ENCODE data around the gene HOXC6. TPM values are rescaled to one million over a fixed set of nuclear protein-coding genes. Genes with fewer than 3 reads are reported as not detected.

HOXC6 gene
- total and polyA plus RNA-seq, 2 of the 13 experiments (the other 11 are each of a cell fraction or from before 2014, with no cell fraction given), result not detected

GRCh38 chr12:54000116-54001114, 27.8 kb upstream of the HOXC6 start, which contains the start of gene HOXC9:
Gene HOXC9, plus strand, starts transcription at chr12:54000161. Its CDS starts 28 bp downstream, at chr12:54000189.
- POLR2A ChIA-PET, result no interaction called here
- Histone ChIP-seq H3K36me3 (replicated peaks in 1 of 2; ENCODE audit: control insufficient read depth in 1 of 2, insufficient read depth in 2 of 2, low read length in 2 of 2) (no peaks in the 10 kb centered on the region), H3K9ac (ENCODE audit: insufficient read depth, low read depth, low read length) (peak within 1 kb of the TSS; percentile 40), H3K4me2 (ENCODE audit: low read depth, low read length) (peak within 1 kb of the TSS; percentile 80), H3K27ac (ENCODE audit: extremely low read length, insufficient read depth, low read length) (no peak within 1 kb of the TSS), H4K20me1 (ENCODE audit: insufficient read depth, low read length) (no peaks in the 10 kb centered on the region), H3K27me3 (ENCODE audit: control insufficient read depth in 1 of 2, insufficient read depth in 2 of 2, low read length in 2 of 2) (peaks cover 15 to 80% of the 10 kb centered on the region in 2 experiments), H3K79me2 (ENCODE audit: insufficient read depth, low read length) (no peaks in the 10 kb centered on the region), H3K4me3 (replicated peaks in 1 of 3; ENCODE audit: insufficient read depth in 1 of 3, low read depth in 2 of 3, low read length in 3 of 3) (peak within 1 kb of the TSS; percentile 56 to 66 (median 57)), H2AFZ (ENCODE audit: low read length) (peak within 1 kb of the TSS; percentile 60), H3K9me3 (ENCODE audit: low read length) (no peaks in the 10 kb centered on the region), H3K4me1 (ENCODE audit: insufficient read depth, low read length) (peaks cover 20% of the 10 kb centered on the region; the same call in 1 of the 2 replicates)
- WGBS (ENCODE audit: low lambda C conversion rate), result 21% methylated on average over 29 of the region's 87 CpGs
- DNase-seq (ENCODE audit: low spot score), result no peak
- peak; percentile 61 for ATAC-seq
- intact Hi-C loops (cut with micrococcal nuclease; ENCODE audit: unreplicated experiment) (loop anchor here (10.0 kb wide), 1 partner anchor 364 kb away; the partner anchor contains the start of gene GPR84), in situ Hi-C loops (cut with HindIII; ENCODE audit: extremely low pct_ligation_motif_present, low pct_unique_long_range_greater_than_20kb) (no loop called here)
- CTCF ChIA-PET (ENCODE audit: low intra/inter-chr PET ratio, low total read pairs), result no interaction called here
- no TSS peak for BruUV-seq (replicated peaks)
- no peak for FAIRE-seq
- TF ChIP-seq PHF5A (CRISPR knock-in tag; IDR thresholded peaks at IDR 0.05; ENCODE audit: low read depth, unreplicated experiment), result no peak
- TF ChIP-seq PHB2 (IDR thresholded peaks at IDR 0.05; ENCODE audit: partially characterized antibody), result no peak
- 0 out of 2 replicates have a peak, but pooled peaks have one; percentile 51 for TF ChIP-seq PHF8 (CRISPR knock-in tag; IDR thresholded peaks at IDR 0.05)
- TF ChIP-seq MTA1 (CRISPR knock-in tag; IDR thresholded peaks at IDR 0.05; ENCODE audit: borderline replicate concordance), result peak; percentile 47; the same call in 1 of the 2 replicates
- TF ChIP-seq, protein P1, sequence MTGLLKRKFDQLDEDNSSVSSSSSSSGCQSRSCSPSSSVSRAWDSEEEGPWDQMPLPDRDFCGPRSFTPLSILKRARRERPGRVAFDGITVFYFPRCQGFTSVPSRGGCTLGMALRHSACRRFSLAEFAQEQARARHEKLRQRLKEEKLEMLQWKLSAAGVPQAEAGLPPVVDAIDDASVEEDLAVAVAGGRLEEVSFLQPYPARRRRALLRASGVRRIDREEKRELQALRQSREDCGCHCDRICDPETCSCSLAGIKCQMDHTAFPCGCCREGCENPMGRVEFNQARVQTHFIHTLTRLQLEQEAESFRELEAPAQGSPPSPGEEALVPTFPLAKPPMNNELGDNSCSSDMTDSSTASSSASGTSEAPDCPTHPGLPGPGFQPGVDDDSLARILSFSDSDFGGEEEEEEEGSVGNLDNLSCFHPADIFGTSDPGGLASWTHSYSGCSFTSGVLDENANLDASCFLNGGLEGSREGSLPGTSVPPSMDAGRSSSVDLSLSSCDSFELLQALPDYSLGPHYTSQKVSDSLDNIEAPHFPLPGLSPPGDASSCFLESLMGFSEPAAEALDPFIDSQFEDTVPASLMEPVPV (CRISPR knock-in tag; IDR thresholded peaks at IDR 0.05), result peak; percentile 64; the same call in 1 of the 2 replicates
- TF ChIP-seq, protein P2, sequence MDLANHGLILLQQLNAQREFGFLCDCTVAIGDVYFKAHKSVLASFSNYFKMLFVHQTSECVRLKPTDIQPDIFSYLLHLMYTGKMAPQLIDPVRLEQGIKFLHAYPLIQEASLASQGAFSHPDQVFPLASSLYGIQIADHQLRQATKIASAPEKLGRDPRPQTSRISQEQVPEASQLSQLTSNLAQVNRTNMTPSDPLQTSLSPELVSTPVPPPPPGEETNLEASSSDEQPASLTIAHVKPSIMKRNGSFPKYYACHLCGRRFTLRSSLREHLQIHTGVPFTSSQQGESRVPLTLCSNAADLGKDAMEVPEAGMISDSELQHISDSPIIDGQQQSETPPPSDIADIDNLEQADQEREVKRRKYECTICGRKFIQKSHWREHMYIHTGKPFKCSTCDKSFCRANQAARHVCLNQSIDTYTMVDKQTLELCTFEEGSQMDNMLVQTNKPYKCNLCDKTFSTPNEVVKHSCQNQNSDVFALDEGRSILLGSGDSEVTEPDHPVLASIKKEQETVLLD (CRISPR knock-in tag; IDR thresholded peaks at IDR 0.05; ENCODE audit: low read depth), result 0 out of 2 replicates have a peak, but pooled peaks have one; percentile 20
- TF ChIP-seq RXRA (CRISPR knock-in tag; IDR thresholded peaks at IDR 0.05), result 0 out of 2 replicates have a peak, but pooled peaks have one; percentile 24
- no peak for TF ChIP-seq REL (CRISPR knock-in tag; conservative IDR thresholded peaks at IDR 0.05)
- TF ChIP-seq ZNF576 (CRISPR knock-in tag; IDR thresholded peaks at IDR 0.05), result no peak
- TF ChIP-seq ETV5 (CRISPR knock-in tag; IDR thresholded peaks at IDR 0.05; ENCODE audit: borderline replicate concordance), result no peak
- no peak for TF ChIP-seq ZNF124 (CRISPR knock-in tag; IDR thresholded peaks at IDR 0.05)
- no peak for TF ChIP-seq NR2F2 (IDR thresholded peaks at IDR 0.05; ENCODE audit: borderline replicate concordance, low read depth)
- TF ChIP-seq ZNF354B (CRISPR knock-in tag; IDR thresholded peaks at IDR 0.05), result no peak
- no peak for TF ChIP-seq CENPX (CRISPR knock-in tag; IDR thresholded peaks at IDR 0.05)
- TF ChIP-seq, protein P3, sequence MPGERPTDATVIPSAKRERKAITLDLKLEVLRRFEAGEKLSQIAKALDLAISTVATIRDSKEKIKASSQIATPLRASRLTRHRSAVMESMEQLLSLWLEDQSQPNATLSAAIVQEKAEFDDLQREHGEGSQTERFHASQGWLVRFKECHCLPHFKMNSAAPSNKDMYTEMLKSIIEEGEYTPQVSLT (CRISPR knock-in tag; IDR thresholded peaks at IDR 0.05; ENCODE audit: borderline replicate concordance, low read depth), result no peak
- no peak for TF ChIP-seq TCF7 (IDR thresholded peaks at IDR 0.05; ENCODE audit: low read depth)
- no peak for TF ChIP-seq MATR3 (CRISPR knock-in tag; IDR thresholded peaks at IDR 0.05)
- no peak for TF ChIP-seq MIER3 (CRISPR knock-in tag; IDR thresholded peaks at IDR 0.05; ENCODE audit: borderline replicate concordance)
- TF ChIP-seq PAF1 (CRISPR knock-in tag; IDR thresholded peaks at IDR 0.05), result no peak

Measured in HepG2 (cell line).